GM12878 (cell line): Measurements from ENCODE around the gene CDCA8.

ENCODE experiments used
- CTCF ChIP-seq, 3 experiments: IDR thresholded peaks in 2 of 3; conservative IDR thresholded peaks in 1 of 3; 2 replicates each; pipeline ENCODE4 v1.5.1; 2011; ENCODE audit warnings: low read depth in 3 of 3, low read length in 3 of 3, mild to moderate bottlenecking in 3 of 3, control low read depth in 2 of 3, moderate library complexity in 2 of 3, inconsistent platforms in 1 of 3, mixed read lengths in 1 of 3; ENCODE audit not compliant: control insufficient read depth in 2 of 3, insufficient read depth in 1 of 3; ENCODE audit errors: extremely low read depth in 1 of 3
- KAT2A ChIP-seq: conservative IDR thresholded peaks from 2 replicates; pipeline ENCODE4 v1.6.1; 2011; ENCODE audit warnings: low read depth, low read length; ENCODE audit not compliant: control insufficient read depth
- STAT3 ChIP-seq: IDR thresholded peaks from 2 replicates; pipeline ENCODE4 v1.6.1; 2011; ENCODE audit warnings: low read depth, low read length, improper control_type of control experiment
- SUZ12 ChIP-seq: fragments of 200-600 bp; sonication (generic); IDR thresholded peaks from one replicate; pipeline ENCODE4 v1.6.1; 2018; ENCODE audit warnings: antibody characterized with exemption, mild to moderate bottlenecking; ENCODE audit not compliant: unreplicated experiment

GRCh38 chr1:37657620-37658412 lies 34.5 kb upstream of the CDCA8 start:
- TF ChIP-seq STAT3, result no peak
- TF ChIP-seq KAT2A, result no peak
- TF ChIP-seq SUZ12, result no peak
- no peak for TF ChIP-seq CTCF (IDR thresholded peaks at IDR 0.05 in 2 of 3, conservative IDR thresholded peaks at IDR 0.05 in 1 of 3; ENCODE audit: control insufficient read depth in 2 of 3, extremely low read depth in 1 of 3, insufficient read depth in 1 of 3, low read depth in 3 of 3, low read length in 3 of 3)
